Ascending aorta (tissue), 2 donors: ENCODE results near the gene SLC43A2. TPM values are rescaled to one million over a fixed set of nuclear protein-coding genes. Genes with fewer than 3 reads are reported as not detected.
"Not testable (repeated sequence)": the region's sequence is repeated elsewhere in the genome, so short reads cannot be mapped to it uniquely, and the experiment has no call there.

ENCODE experiments used
- DNase-seq, 2 donors: peaks; one replicate each; pipeline ENCODE4 v3.0.0-alpha.2; 2019; ENCODE audit warnings: low spot score in 2 of 2
- H3K27ac ChIP-seq, 2 donors: fragments of 200-600 bp; sonication (generic); one replicate each; pipeline ENCODE4 v1.5.1; 2016 to 2017; ENCODE audit warnings: mild to moderate bottlenecking in 1 of 2
- H3K27me3 ChIP-seq: fragments of 200-600 bp; sonication (generic); one replicate; pipeline ENCODE4 v1.5.1; 2017
- H3K36me3 ChIP-seq, 2 donors: fragments of 200-600 bp; sonication (generic); one replicate each; pipeline ENCODE4 v1.5.1; 2016
- H3K4me1 ChIP-seq, 2 donors: fragments of 200-600 bp; sonication (generic); one replicate each; pipeline ENCODE4 v1.5.1; 2016 to 2017; ENCODE audit warnings: mild to moderate bottlenecking in 1 of 2
- H3K4me3 ChIP-seq, 2 donors: fragments of 200-600 bp; sonication (generic); one replicate each; pipeline ENCODE4 v1.5.1; 2016 to 2017; ENCODE audit warnings: mild to moderate bottlenecking in 1 of 2
- H3K9me3 ChIP-seq, 2 donors: fragments of 200-600 bp; sonication (generic); one replicate each; pipeline ENCODE4 v1.5.1; 2016
- intact Hi-C: fragments of 100-400 bp; cut with DNase I; formaldehyde crosslinking; loops from one replicate; pipeline ENCODE4 v1.15.1; 2023
- total RNA-seq: library from RNA; depleted of rRNA; stranded (reverse); fragments of >200 nt; gene quantifications from one replicate; pipeline ENCODE4 v1.1.0, GENCODE V29; 2016
- TF ChIP-seq, protein P1 (sequence below), 3 experiments: fragments of 200-600 bp in 2 of 3; fragments of 450-650 bp in 1 of 3; sonication (generic) in 2 of 3; IDR thresholded peaks; one replicate each; pipeline ENCODE4 v1.5.1; 2016 to 2019; ENCODE audit warnings: antibody characterized with exemption in 3 of 3, mild to moderate bottlenecking in 1 of 3, moderate library complexity in 1 of 3

Gene SLC43A2
- total RNA-seq, 1 donor from 2014 or later = 27.6 TPM

GRCh38 chr17:1565877-1566276, 62.8 kb downstream of the SLC43A2 start:
- Histone ChIP-seq H3K9me3 (no peaks in the 10 kb centered on the region), H3K4me3 (no peak overlapping the region), H3K27me3 (no peaks in the 10 kb centered on the region), H3K27ac (no peak overlapping the region), H3K36me3 (no peaks in the 10 kb centered on the region), H3K4me1 (peaks cover 7 to 10% of the 10 kb centered on the region in 2 donors)
- intact Hi-C loops = loop anchor here (10.0 kb wide), 1 partner anchor 479 kb away; the partner anchor contains the start of gene OVCA2
- DNase-seq = no peak
- TF ChIP-seq, protein P1, sequence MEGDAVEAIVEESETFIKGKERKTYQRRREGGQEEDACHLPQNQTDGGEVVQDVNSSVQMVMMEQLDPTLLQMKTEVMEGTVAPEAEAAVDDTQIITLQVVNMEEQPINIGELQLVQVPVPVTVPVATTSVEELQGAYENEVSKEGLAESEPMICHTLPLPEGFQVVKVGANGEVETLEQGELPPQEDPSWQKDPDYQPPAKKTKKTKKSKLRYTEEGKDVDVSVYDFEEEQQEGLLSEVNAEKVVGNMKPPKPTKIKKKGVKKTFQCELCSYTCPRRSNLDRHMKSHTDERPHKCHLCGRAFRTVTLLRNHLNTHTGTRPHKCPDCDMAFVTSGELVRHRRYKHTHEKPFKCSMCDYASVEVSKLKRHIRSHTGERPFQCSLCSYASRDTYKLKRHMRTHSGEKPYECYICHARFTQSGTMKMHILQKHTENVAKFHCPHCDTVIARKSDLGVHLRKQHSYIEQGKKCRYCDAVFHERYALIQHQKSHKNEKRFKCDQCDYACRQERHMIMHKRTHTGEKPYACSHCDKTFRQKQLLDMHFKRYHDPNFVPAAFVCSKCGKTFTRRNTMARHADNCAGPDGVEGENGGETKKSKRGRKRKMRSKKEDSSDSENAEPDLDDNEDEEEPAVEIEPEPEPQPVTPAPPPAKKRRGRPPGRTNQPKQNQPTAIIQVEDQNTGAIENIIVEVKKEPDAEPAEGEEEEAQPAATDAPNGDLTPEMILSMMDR (IDR thresholded peaks at IDR 0.05) = no peak

DNA sequence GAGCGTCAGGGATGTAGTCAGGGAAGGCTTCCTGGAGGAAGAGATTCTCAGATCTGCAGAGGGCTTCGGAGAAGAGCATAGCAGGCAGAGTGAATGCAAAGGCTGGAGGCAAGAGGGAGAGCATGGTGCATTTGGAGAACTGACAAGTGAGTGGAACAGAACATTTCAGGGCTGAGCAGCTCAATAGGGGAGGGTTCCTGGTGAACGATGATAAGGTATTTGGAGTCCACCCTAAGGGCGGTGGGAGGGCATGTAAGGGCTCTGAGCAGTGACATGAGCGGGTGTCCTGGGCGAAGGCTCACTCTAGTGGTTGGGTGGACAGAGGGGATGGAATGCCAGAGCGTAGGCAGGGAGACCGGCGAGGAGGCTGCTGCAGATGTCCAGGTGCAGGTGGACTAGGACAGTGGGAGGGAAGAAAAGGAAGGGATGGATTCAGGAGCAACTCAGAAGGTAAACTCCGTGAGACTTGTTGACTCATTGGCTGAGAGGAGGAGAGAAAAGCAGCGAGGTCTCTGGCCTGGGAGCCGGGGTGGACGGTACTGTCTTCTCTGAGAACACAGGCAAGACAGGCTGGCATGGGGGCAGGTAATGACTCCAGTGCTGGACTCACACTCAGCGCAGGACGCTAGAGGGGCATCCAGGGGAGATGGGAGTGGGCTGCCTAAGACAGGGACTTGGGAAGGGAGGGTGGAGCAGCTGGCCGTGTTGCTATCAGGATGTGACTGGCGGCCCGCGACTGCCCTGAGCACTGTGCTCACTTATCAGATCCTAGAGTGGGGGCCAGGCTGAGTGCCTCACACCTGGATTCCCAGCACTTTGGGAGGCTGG, 64.6 kb downstream of the SLC43A2 start:
- no peak overlapping the region for H3K27ac ChIP-seq
- intact Hi-C loops = loop anchor here (5.0 to 10.0 kb wide), 2 partner anchors 153 to 481 kb away; partner anchors contain the start of gene OVCA2
- H3K9me3 ChIP-seq = no peaks in the 10 kb centered on the region
- no peaks in the 10 kb centered on the region for H3K27me3 ChIP-seq
- no peak for DNase-seq
- H3K36me3 ChIP-seq = no peaks in the 10 kb centered on the region
- TF ChIP-seq, protein P1 (IDR thresholded peaks at IDR 0.05) = no peak
- H3K4me3 ChIP-seq = no peak overlapping the region
- H3K4me1 ChIP-seq = peaks cover 7 to 17% of the 10 kb centered on the region in 2 donors

DNA sequence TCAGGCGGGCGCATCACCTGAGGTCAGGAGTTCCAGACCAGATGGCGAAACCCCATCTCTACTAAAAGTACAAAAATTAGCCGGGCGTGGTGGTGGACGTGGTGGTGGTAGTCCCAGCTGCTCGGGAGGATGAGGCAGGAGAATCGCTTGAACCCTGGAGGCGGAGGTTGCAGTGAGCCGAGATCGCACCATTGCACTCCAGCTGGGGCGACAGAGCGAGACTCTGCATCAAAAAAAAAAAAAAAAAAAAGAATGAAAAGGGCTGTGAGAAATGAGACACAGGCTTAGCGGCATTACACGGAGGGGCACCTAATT, 65.2 kb downstream of the SLC43A2 start:
- intact Hi-C loops = loop anchor here (5.0 to 10.0 kb wide), 2 partner anchors 154 to 481 kb away; partner anchors contain the start of gene OVCA2
- not testable (repeated sequence) for H3K27ac ChIP-seq, H3K4me3 ChIP-seq

DNA sequence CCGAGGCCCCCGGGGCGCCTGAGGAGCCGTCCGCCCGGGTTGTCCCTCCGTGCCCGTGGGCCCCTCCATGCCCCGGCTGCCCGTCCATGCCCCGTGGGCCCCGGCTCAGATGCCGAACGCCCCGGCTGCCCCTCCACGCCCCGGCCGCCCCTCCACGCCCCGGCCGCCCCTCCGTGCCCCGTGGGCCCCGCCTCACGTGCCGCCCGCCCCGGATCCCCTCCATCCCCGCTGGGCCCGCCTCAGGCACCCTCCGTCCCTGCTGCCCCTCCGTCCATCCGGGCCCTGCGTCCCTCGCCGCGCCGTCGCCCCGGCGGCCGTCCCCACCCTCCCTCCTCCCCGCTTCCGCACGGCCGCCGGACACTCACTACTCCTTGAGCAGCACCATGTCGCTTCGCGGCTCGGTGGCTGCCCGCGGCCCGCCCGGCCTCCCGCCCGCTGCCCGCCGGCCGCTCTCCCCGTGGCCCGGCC, 66.4 kb downstream of the SLC43A2 start:
- no peaks in the 10 kb centered on the region for H3K9me3 ChIP-seq
- no peaks in the 10 kb centered on the region for H3K36me3 ChIP-seq
- TF ChIP-seq, protein P1 (IDR thresholded peaks at IDR 0.05) = no peak
- intact Hi-C loops = loop anchor here (5.0 to 10.0 kb wide), 2 partner anchors 155 to 483 kb away; partner anchors contain the start of gene OVCA2
- no peaks in the 10 kb centered on the region for H3K27me3 ChIP-seq
- H3K27ac ChIP-seq = peak overlapping the region; percentile 89 to 91
- H3K4me3 ChIP-seq = peak overlapping the region; percentile 97 to 98
- no peak for DNase-seq
- H3K4me1 ChIP-seq = peaks cover 7 to 17% of the 10 kb centered on the region in 2 donors

More for the DNA sequence above, 65.2 kb downstream of the SLC43A2 start:
- H3K9me3 ChIP-seq, H3K27me3 ChIP-seq, H3K36me3 ChIP-seq, DNase-seq: not testable (repeated sequence)
- H3K4me1 ChIP-seq = peaks cover 7 to 17% of the 10 kb centered on the region in 2 donors

DNA sequence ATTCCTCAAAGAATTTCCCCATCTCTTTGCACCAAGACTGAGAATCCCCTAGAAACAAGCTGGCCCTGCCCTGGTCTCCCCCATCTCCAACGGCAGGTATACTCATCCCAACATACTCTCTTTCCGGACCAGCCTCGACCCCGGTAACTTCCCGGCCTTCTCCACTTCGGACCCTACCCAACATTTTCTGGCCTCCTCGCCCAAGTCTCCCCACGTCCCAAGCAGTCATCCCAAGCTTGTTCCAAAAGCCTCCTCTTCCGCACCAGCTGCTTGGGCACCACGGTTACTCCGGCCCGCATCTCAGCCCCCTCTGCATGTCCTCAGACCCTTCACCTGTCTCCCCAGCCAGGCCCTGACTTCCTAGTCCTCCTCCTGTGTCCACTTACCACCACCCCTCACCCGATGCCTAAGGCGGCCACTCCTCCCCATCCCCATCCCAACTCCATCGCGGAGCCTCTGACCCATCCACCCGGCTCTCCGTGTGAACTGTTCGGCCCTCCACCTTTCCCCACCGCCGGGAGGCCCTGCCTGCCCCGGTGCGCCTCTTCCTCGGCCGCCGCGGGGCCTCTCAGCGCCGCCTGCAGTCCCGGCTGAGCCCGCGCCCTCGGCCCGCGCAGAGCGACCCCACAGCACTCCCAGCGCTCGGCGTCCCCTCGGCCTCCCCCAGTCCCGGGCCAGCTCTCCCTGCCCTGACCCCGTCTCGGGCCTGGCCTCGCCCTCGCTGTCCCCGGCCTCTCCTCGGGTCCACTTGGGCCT, 67.0 kb downstream of the SLC43A2 start:
- Histone ChIP-seq H3K4me3 (peak overlapping the region; percentile 97 to 98), H3K4me1 (peaks cover 7 to 17% of the 10 kb centered on the region in 2 donors), H3K27me3 (no peaks in the 10 kb centered on the region), H3K36me3 (no peaks in the 10 kb centered on the region), H3K27ac (peak overlapping the region; percentile 89 to 91), H3K9me3 (no peaks in the 10 kb centered on the region)
- intact Hi-C loops = loop anchor here (5.0 to 10.0 kb wide), 2 partner anchors 156 to 483 kb away; partner anchors contain the start of gene OVCA2
- DNase-seq = no peak
- TF ChIP-seq, protein P1 (IDR thresholded peaks at IDR 0.05) = peak; percentile 16 to 46 (median 17)
